Measurements from ENCODE around the gene GALR1.

GRCh38 chr18:77248873-77249568 is 627 bp upstream of the GALR1 start:
- TF ChIP-seq FOXA1 (IDR thresholded peaks at IDR 0.05) (no peak), NFRKB (IDR thresholded peaks at IDR 0.05) (no peak), CTBP1 (IDR thresholded peaks at IDR 0.05; ENCODE audit: borderline replicate concordance) (no peak)

Measured in HEK293T (cell line).